ENCODE data around the gene INHBC. TPM values are rescaled to one million over a fixed set of nuclear protein-coding genes. Genes with fewer than 3 reads are reported as not detected.

The INHBC gene
- total RNA-seq, 1 experiment from 2014 or later = not detected

GRCh38 chr12:57464569-57464968 lies 30.0 kb downstream of the INHBC start:
- H3K4me3 ChIP-seq (ENCODE audit: insufficient read depth, low read depth, low read length) = no peak overlapping the region
- DNase-seq = no peak
- no peaks in the 10 kb centered on the region; the same call in none of the 2 replicates for H3K36me3 ChIP-seq (replicated peaks; ENCODE audit: control insufficient read depth, insufficient read depth, low read length)
- H3K27me3 ChIP-seq (ENCODE audit: control insufficient read depth, insufficient read depth, low read length) = peaks cover 1% of the 10 kb centered on the region; the same call in 1 of the 2 replicates

- H3K27me3 ChIP-seq (ENCODE audit: control insufficient read depth, insufficient read depth, low read length) = peaks cover 1% of the 10 kb centered on the region; the same call in 1 of the 2 replicates
- peaks cover 2% of the 10 kb centered on the region for H3K36me3 ChIP-seq (replicated peaks; ENCODE audit: control insufficient read depth, insufficient read depth, low read length)
- H3K4me3 ChIP-seq (ENCODE audit: insufficient read depth, low read depth, low read length) = no peak overlapping the region
- no peak for DNase-seq
Observed at GRCh38 chr12:57465030-57465746, 30.6 kb downstream of the INHBC start.

GRCh38 chr12:57465747-57466505 lies 31.3 kb downstream of the INHBC start:
- peaks cover 2% of the 10 kb centered on the region for H3K36me3 ChIP-seq (replicated peaks; ENCODE audit: control insufficient read depth, insufficient read depth, low read length)
- no peak overlapping the region for H3K4me3 ChIP-seq (ENCODE audit: insufficient read depth, low read depth, low read length)
- peaks cover under 1% of the 10 kb centered on the region; the same call in 1 of the 2 replicates for H3K27me3 ChIP-seq (ENCODE audit: control insufficient read depth, insufficient read depth, low read length)
- DNase-seq = no peak

- peaks cover 3% of the 10 kb centered on the region; the same call in 1 of the 2 replicates for H3K27me3 ChIP-seq (ENCODE audit: control insufficient read depth, insufficient read depth, low read length)
- peaks cover 2% of the 10 kb centered on the region for H3K36me3 ChIP-seq (replicated peaks; ENCODE audit: control insufficient read depth, insufficient read depth, low read length)
- no peak overlapping the region for H3K4me3 ChIP-seq (ENCODE audit: insufficient read depth, low read depth, low read length)
- no peak for DNase-seq
Observed at GRCh38 chr12:57467212-57467874, 32.8 kb downstream of the INHBC start.

- H3K27me3 ChIP-seq (ENCODE audit: control insufficient read depth, insufficient read depth, low read length) = peaks cover 7% of the 10 kb centered on the region; the same call in 1 of the 2 replicates
- peaks cover 2% of the 10 kb centered on the region for H3K36me3 ChIP-seq (replicated peaks; ENCODE audit: control insufficient read depth, insufficient read depth, low read length)
- no peak overlapping the region for H3K4me3 ChIP-seq (ENCODE audit: insufficient read depth, low read depth, low read length)
- no peak for DNase-seq
Observed at GRCh38 chr12:57467915-57468314, 33.3 kb downstream of the INHBC start.

- no peak overlapping the region for H3K4me3 ChIP-seq (ENCODE audit: insufficient read depth, low read depth, low read length)
- no peak for DNase-seq
- peaks cover 21% of the 10 kb centered on the region for H3K27me3 ChIP-seq (ENCODE audit: control insufficient read depth, insufficient read depth, low read length)
- peaks cover 2% of the 10 kb centered on the region for H3K36me3 ChIP-seq (replicated peaks; ENCODE audit: control insufficient read depth, insufficient read depth, low read length)
Observed at GRCh38 chr12:57469296-57470164, 34.9 kb downstream of the INHBC start.

- H3K4me3 ChIP-seq (ENCODE audit: insufficient read depth, low read depth, low read length) = no peak overlapping the region
- peaks cover 2% of the 10 kb centered on the region for H3K36me3 ChIP-seq (replicated peaks; ENCODE audit: control insufficient read depth, insufficient read depth, low read length)
- peaks cover 30% of the 10 kb centered on the region for H3K27me3 ChIP-seq (ENCODE audit: control insufficient read depth, insufficient read depth, low read length)
- no peak for DNase-seq
Observed at GRCh38 chr12:57470286-57470969, 35.8 kb downstream of the INHBC start.

GRCh38 chr12:57470970-57471656 lies 36.5 kb downstream of the INHBC start:
- DNase-seq = no peak
- Histone ChIP-seq H3K4me3 (ENCODE audit: insufficient read depth, low read depth, low read length) (no peak overlapping the region), H3K27me3 (ENCODE audit: control insufficient read depth, insufficient read depth, low read length) (peaks cover 37% of the 10 kb centered on the region), H3K36me3 (replicated peaks; ENCODE audit: control insufficient read depth, insufficient read depth, low read length) (peaks cover 2% of the 10 kb centered on the region)

- peaks cover 2% of the 10 kb centered on the region for H3K36me3 ChIP-seq (replicated peaks; ENCODE audit: control insufficient read depth, insufficient read depth, low read length)
- no peak overlapping the region for H3K4me3 ChIP-seq (ENCODE audit: insufficient read depth, low read depth, low read length)
- peaks cover 42% of the 10 kb centered on the region for H3K27me3 ChIP-seq (ENCODE audit: control insufficient read depth, insufficient read depth, low read length)
- no peak for DNase-seq
Observed at GRCh38 chr12:57471661-57472060, 37.1 kb downstream of the INHBC start.

- H3K36me3 ChIP-seq (replicated peaks; ENCODE audit: control insufficient read depth, insufficient read depth, low read length) = peaks cover 2% of the 10 kb centered on the region
- H3K27me3 ChIP-seq (ENCODE audit: control insufficient read depth, insufficient read depth, low read length) = peaks cover 49% of the 10 kb centered on the region
- no peak overlapping the region for H3K4me3 ChIP-seq (ENCODE audit: insufficient read depth, low read depth, low read length)
- no peak for DNase-seq
Observed at GRCh38 chr12:57472391-57472790, 37.8 kb downstream of the INHBC start.

GRCh38 chr12:57473392-57473791 lies 38.8 kb downstream of the INHBC start:
- peaks cover 49% of the 10 kb centered on the region for H3K27me3 ChIP-seq (ENCODE audit: control insufficient read depth, insufficient read depth, low read length)
- no peak overlapping the region for H3K4me3 ChIP-seq (ENCODE audit: insufficient read depth, low read depth, low read length)
- peaks cover 2% of the 10 kb centered on the region for H3K36me3 ChIP-seq (replicated peaks; ENCODE audit: control insufficient read depth, insufficient read depth, low read length)
- peak; percentile 13 for DNase-seq

GRCh38 chr12:57473886-57474285 lies 39.3 kb downstream of the INHBC start:
- Histone ChIP-seq H3K36me3 (replicated peaks; ENCODE audit: control insufficient read depth, insufficient read depth, low read length) (peaks cover 2% of the 10 kb centered on the region), H3K4me3 (ENCODE audit: insufficient read depth, low read depth, low read length) (no peak overlapping the region), H3K27me3 (ENCODE audit: control insufficient read depth, insufficient read depth, low read length) (peaks cover 49% of the 10 kb centered on the region)
- no peak for DNase-seq

- DNase-seq = no peak
- H3K27me3 ChIP-seq (ENCODE audit: control insufficient read depth, insufficient read depth, low read length) = peaks cover 49% of the 10 kb centered on the region
- H3K36me3 ChIP-seq (replicated peaks; ENCODE audit: control insufficient read depth, insufficient read depth, low read length) = peaks cover 2% of the 10 kb centered on the region
- no peak overlapping the region for H3K4me3 ChIP-seq (ENCODE audit: insufficient read depth, low read depth, low read length)
Observed at GRCh38 chr12:57474430-57474829, 39.8 kb downstream of the INHBC start.

Data from H7 (cell line).